Astrocyte (in vitro differentiated cells and primary cell): ENCODE measurements around the gene CABP1. TPM values are rescaled to one million over a fixed set of nuclear protein-coding genes. Genes with fewer than 3 reads are reported as not detected.
"Not testable (repeated sequence)": the region's sequence is repeated elsewhere in the genome, so short reads cannot be mapped to it uniquely, and the experiment has no call there.

Experiments used
- DNase-seq: peaks from one replicate; pipeline ENCODE4 v3.0.0-alpha.2; 2010; ENCODE audit warnings: low read depth
- FAIRE-seq: peaks from 2 replicates; lab custom pipeline; 2011; peaks lifted over from hg19 to GRCh38; lab: Jason Lieb, UNC
- H2AFZ ChIP-seq: 2 replicates; pipeline ENCODE4 v1.6.0; 2012; ENCODE audit warnings: low read depth, low read length, inconsistent platforms
- H3K27ac ChIP-seq: 2 replicates; pipeline ENCODE4 v1.5.1; 2011; ENCODE audit warnings: low read depth, low read length, inconsistent platforms
- H3K27me3 ChIP-seq: 2 replicates; pipeline ENCODE4 v1.6.0; 2011; ENCODE audit warnings: low read length, inconsistent platforms; ENCODE audit not compliant: insufficient read depth
- H3K36me3 ChIP-seq: 2 replicates; pipeline ENCODE4 v1.5.1; 2011; ENCODE audit warnings: low read length, inconsistent platforms; ENCODE audit not compliant: insufficient read depth
- H3K4me1 ChIP-seq: 2 replicates; pipeline ENCODE4 v1.5.1; 2011; ENCODE audit warnings: low read length, inconsistent platforms; ENCODE audit not compliant: insufficient read depth
- H3K4me2 ChIP-seq: 2 replicates; pipeline ENCODE4 v1.6.0; 2012; ENCODE audit warnings: low read length, inconsistent platforms
- H3K4me3 ChIP-seq: 2 replicates; pipeline ENCODE4 v1.5.1; 2011; ENCODE audit warnings: low read depth, mild to moderate bottlenecking, low read length, inconsistent platforms; ENCODE audit not compliant: insufficient read depth
- H3K79me2 ChIP-seq: 2 replicates; pipeline ENCODE4 v1.6.0; 2012; ENCODE audit warnings: mild to moderate bottlenecking, low read length, inconsistent platforms; ENCODE audit not compliant: insufficient read depth
- H3K9ac ChIP-seq: 2 replicates; pipeline ENCODE4 v1.6.0; 2012; ENCODE audit warnings: mild to moderate bottlenecking, low read length, inconsistent platforms
- H3K9me3 ChIP-seq: 2 replicates; pipeline ENCODE4 v1.5.1; 2012; ENCODE audit warnings: low read depth, mild to moderate bottlenecking, low read length, inconsistent platforms; ENCODE audit not compliant: insufficient read depth
- H4K20me1 ChIP-seq: 2 replicates; pipeline ENCODE4 v1.6.0; 2012; ENCODE audit warnings: low read length, inconsistent platforms; ENCODE audit not compliant: insufficient read depth
- H3K27ac Mint-ChIP-seq: one replicate; pipeline ENCODE4 v1.8.0; 2021; ENCODE audit warnings: mild to moderate bottlenecking, mixed read lengths; ENCODE audit not compliant: unreplicated experiment
- H3K27me3 Mint-ChIP-seq: one replicate; pipeline ENCODE4 v1.8.0; 2021; ENCODE audit warnings: low read depth, mixed read lengths; ENCODE audit not compliant: unreplicated experiment
- H3K36me3 Mint-ChIP-seq: one replicate; pipeline ENCODE4 v1.8.0; 2021; ENCODE audit warnings: low read depth, mixed read lengths; ENCODE audit not compliant: unreplicated experiment
- H3K4me1 Mint-ChIP-seq: one replicate; pipeline ENCODE4 v1.8.0; 2021; ENCODE audit warnings: low read depth, mixed read lengths; ENCODE audit not compliant: unreplicated experiment
- H3K4me3 Mint-ChIP-seq: one replicate; pipeline ENCODE4 v1.8.0; 2021; ENCODE audit warnings: mild to moderate bottlenecking, moderate library complexity, mixed read lengths; ENCODE audit not compliant: unreplicated experiment
- H3K9me3 Mint-ChIP-seq: one replicate; pipeline ENCODE4 v1.8.0; 2021; ENCODE audit warnings: mild to moderate bottlenecking, mixed read lengths; ENCODE audit not compliant: unreplicated experiment
- EZH2 ChIP-seq: IDR thresholded peaks from 2 replicates; pipeline ENCODE4 v1.6.1; 2012; ENCODE audit warnings: mild to moderate bottlenecking, low read length, inconsistent platforms; ENCODE audit not compliant: insufficient read depth
- total RNA-seq: library from RNA; stranded (reverse); gene quantifications from 2 replicates; pipeline ENCODE4 v1.2.1, GENCODE V29; 2021
- TF ChIP-seq, protein P1 (sequence below): IDR thresholded peaks from 2 replicates; pipeline ENCODE4 v1.5.1; 2011; ENCODE audit warnings: low read depth, mild to moderate bottlenecking, inconsistent platforms, low read length, moderate library complexity; ENCODE audit not compliant: insufficient read depth

CABP1 gene
- total RNA-seq, 1 donor from 2014 or later: 0.30 TPM

- FAIRE-seq (no peak), DNase-seq (no peak)
- Mint-ChIP-seq H3K36me3 (no peaks in the 10 kb centered on the region), H3K27ac (no peak overlapping the region), H3K9me3 (peaks cover 9% of the 10 kb centered on the region), H3K4me1 (no peaks in the 10 kb centered on the region), H3K4me3 (no peak overlapping the region), H3K27me3 (peaks cover 72% of the 10 kb centered on the region)
- Histone ChIP-seq H3K27me3 (peaks cover 21% of the 10 kb centered on the region), H3K27ac (no peak overlapping the region), H3K9ac (no peak overlapping the region), H3K4me1 (no peaks in the 10 kb centered on the region), H3K36me3 (no peaks in the 10 kb centered on the region), H3K79me2 (no peaks in the 10 kb centered on the region), H2AFZ (no peak overlapping the region), H3K9me3 (no peaks in the 10 kb centered on the region), H4K20me1 (no peaks in the 10 kb centered on the region), H3K4me3 (no peak overlapping the region), H3K4me2 (no peak overlapping the region)
- TF ChIP-seq EZH2: no peak
- TF ChIP-seq, protein P1, sequence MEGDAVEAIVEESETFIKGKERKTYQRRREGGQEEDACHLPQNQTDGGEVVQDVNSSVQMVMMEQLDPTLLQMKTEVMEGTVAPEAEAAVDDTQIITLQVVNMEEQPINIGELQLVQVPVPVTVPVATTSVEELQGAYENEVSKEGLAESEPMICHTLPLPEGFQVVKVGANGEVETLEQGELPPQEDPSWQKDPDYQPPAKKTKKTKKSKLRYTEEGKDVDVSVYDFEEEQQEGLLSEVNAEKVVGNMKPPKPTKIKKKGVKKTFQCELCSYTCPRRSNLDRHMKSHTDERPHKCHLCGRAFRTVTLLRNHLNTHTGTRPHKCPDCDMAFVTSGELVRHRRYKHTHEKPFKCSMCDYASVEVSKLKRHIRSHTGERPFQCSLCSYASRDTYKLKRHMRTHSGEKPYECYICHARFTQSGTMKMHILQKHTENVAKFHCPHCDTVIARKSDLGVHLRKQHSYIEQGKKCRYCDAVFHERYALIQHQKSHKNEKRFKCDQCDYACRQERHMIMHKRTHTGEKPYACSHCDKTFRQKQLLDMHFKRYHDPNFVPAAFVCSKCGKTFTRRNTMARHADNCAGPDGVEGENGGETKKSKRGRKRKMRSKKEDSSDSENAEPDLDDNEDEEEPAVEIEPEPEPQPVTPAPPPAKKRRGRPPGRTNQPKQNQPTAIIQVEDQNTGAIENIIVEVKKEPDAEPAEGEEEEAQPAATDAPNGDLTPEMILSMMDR: no peak
Measured at GRCh38 chr12:120610560-120610959, 29.9 kb upstream of the CABP1 start.

GRCh38 chr12:120611534-120611933 lies 28.9 kb upstream of the CABP1 start:
- H3K36me3 ChIP-seq, H3K36me3 Mint-ChIP-seq, H3K9ac ChIP-seq, H3K4me2 ChIP-seq, H3K79me2 ChIP-seq, H3K4me1 Mint-ChIP-seq, DNase-seq, H3K9me3 Mint-ChIP-seq, H3K4me3 Mint-ChIP-seq, H3K4me3 ChIP-seq, H3K27ac ChIP-seq, H3K27ac Mint-ChIP-seq, H3K4me1 ChIP-seq, H4K20me1 ChIP-seq, H2AFZ ChIP-seq, H3K9me3 ChIP-seq, FAIRE-seq: not testable (repeated sequence)
- peaks cover 21% of the 10 kb centered on the region for H3K27me3 ChIP-seq
- H3K27me3 Mint-ChIP-seq: peaks cover 68% of the 10 kb centered on the region

DNA sequence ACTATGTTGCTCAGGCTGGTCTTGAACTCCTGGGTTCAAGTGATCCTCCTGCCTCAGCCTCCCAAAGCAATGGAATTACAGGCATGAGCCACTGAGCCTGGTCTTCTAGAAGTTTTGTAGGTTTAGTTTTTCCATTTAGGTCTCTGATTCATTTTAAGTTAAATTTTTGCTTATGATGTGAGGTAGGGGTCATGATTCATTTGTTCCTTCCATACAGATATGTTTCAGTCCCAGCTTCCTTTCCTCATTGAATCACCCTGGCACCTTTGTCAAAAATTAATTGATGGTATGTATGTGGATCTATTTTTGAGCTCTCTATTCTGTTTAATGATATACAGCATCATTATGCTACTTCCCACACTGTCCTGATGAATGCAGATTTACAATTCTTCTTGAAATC lies 25.6 kb upstream of the CABP1 start:
- no peaks in the 10 kb centered on the region for H3K36me3 Mint-ChIP-seq
- H3K27ac Mint-ChIP-seq: no peak overlapping the region
- no peak overlapping the region for H2AFZ ChIP-seq
- no peak overlapping the region for H3K9ac ChIP-seq
- H3K4me3 ChIP-seq: no peak overlapping the region
- H3K79me2 ChIP-seq: no peaks in the 10 kb centered on the region
- FAIRE-seq: no peak
- peaks cover 67% of the 10 kb centered on the region for H3K27me3 Mint-ChIP-seq
- no peaks in the 10 kb centered on the region for H3K9me3 ChIP-seq
- no peaks in the 10 kb centered on the region for H3K4me1 Mint-ChIP-seq
- no peaks in the 10 kb centered on the region for H3K36me3 ChIP-seq
- no peak overlapping the region for H3K4me3 Mint-ChIP-seq
- peaks cover 2% of the 10 kb centered on the region for H3K9me3 Mint-ChIP-seq
- no peak overlapping the region for H3K4me2 ChIP-seq
- peaks cover 34% of the 10 kb centered on the region for H3K27me3 ChIP-seq
- no peak overlapping the region for H3K27ac ChIP-seq
- no peak for TF ChIP-seq EZH2
- TF ChIP-seq, protein P1: no peak
- no peaks in the 10 kb centered on the region for H4K20me1 ChIP-seq
- DNase-seq: no peak
- no peaks in the 10 kb centered on the region for H3K4me1 ChIP-seq

DNA sequence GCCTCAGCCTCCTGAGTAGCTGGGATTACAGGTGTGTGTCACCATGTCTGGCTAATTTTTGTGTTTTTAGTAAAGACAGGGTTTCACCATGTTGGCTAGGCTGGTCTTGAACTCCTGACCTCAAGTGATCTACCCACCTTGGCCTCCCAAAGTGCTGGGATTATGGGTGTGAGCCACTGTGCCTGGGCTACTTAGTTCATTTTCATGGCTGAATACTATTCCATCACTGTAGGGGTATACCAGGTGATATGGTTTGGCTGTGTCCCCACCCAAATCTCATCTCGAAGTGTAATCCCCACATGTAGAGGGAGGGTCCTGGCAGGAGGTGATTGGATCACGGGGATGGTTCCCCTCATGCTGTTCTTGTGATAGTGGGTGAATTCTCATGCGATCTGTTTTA lies 23.2 kb upstream of the CABP1 start:
- H3K27me3 ChIP-seq: peaks cover 26% of the 10 kb centered on the region
- not testable (repeated sequence) for H3K4me1 Mint-ChIP-seq, H3K4me3 ChIP-seq, FAIRE-seq, DNase-seq, H3K9me3 Mint-ChIP-seq, H2AFZ ChIP-seq, H3K4me2 ChIP-seq, H3K79me2 ChIP-seq, H3K9me3 ChIP-seq, H3K9ac ChIP-seq, H3K36me3 Mint-ChIP-seq, H3K4me1 ChIP-seq, H3K27ac Mint-ChIP-seq, H3K27ac ChIP-seq, H3K4me3 Mint-ChIP-seq, H4K20me1 ChIP-seq, H3K36me3 ChIP-seq
- H3K27me3 Mint-ChIP-seq: peaks cover 59% of the 10 kb centered on the region

- not testable (repeated sequence) for H3K36me3 Mint-ChIP-seq, H3K4me1 Mint-ChIP-seq, H3K9me3 ChIP-seq, FAIRE-seq, H3K36me3 ChIP-seq, H3K4me1 ChIP-seq, H3K4me3 ChIP-seq, H4K20me1 ChIP-seq, H3K27ac Mint-ChIP-seq, H3K9ac ChIP-seq, H3K79me2 ChIP-seq, H3K4me2 ChIP-seq, H3K4me3 Mint-ChIP-seq, H2AFZ ChIP-seq, DNase-seq, H3K9me3 Mint-ChIP-seq, H3K27ac ChIP-seq
- H3K27me3 Mint-ChIP-seq: peaks cover 58% of the 10 kb centered on the region
- peaks cover 22% of the 10 kb centered on the region for H3K27me3 ChIP-seq
Measured at GRCh38 chr12:120617767-120618166, 22.7 kb upstream of the CABP1 start.
